K562 (cell line): ENCODE measurements around the gene RPS23. TPM values are rescaled to one million over a fixed set of nuclear protein-coding genes. Genes with fewer than 3 reads are reported as not detected.

Experiments used
- ARHGAP35 ChIP-seq: fragments of 450-650 bp; IDR thresholded peaks from 2 replicates; pipeline ENCODE4 v1.6.1; 2018; ENCODE audit not compliant: partially characterized antibody
- ERF ChIP-seq: fragments of 450-650 bp; formaldehyde crosslinking; IDR thresholded peaks from 2 replicates; pipeline ENCODE4 v1.4.0; 2020; ENCODE audit warnings: mild to moderate bottlenecking, mixed read lengths
- GATAD2B ChIP-seq: fragments of 450-650 bp; IDR thresholded peaks from 2 replicates; pipeline ENCODE4 v1.6.1; 2017; ENCODE audit warnings: mild to moderate bottlenecking, borderline replicate concordance
- KLF10 ChIP-seq: fragments of 250-450 bp; sonication (Bioruptor Pico); IDR thresholded peaks from 2 replicates; pipeline ENCODE4 v1.6.1; 2021; ENCODE audit warnings: matching md5 sums
- MTA1 ChIP-seq: fragments of 450-650 bp; IDR thresholded peaks from 2 replicates; pipeline ENCODE4 v1.6.1; 2017; ENCODE audit warnings: borderline replicate concordance
- MTF1 ChIP-seq: fragments of 250-450 bp; sonication (Bioruptor Pico); IDR thresholded peaks from 2 replicates; pipeline ENCODE4 v1.9.0; 2021; ENCODE audit warnings: moderate library complexity, mild to moderate bottlenecking, inconsistent platforms, borderline replicate concordance
- NFE2 ChIP-seq: IDR thresholded peaks from 2 replicates; pipeline ENCODE4 v1.6.1; 2014; ENCODE audit warnings: antibody characterized with exemption, low read depth
- PCBP1 ChIP-seq: fragments of 200-400 bp; formaldehyde crosslinking; IDR thresholded peaks from 2 replicates; pipeline ENCODE4 v1.6.1; 2018; ENCODE audit warnings: mild to moderate bottlenecking, low read depth, low read length; ENCODE audit not compliant: poor library complexity, severe bottlenecking
- PHTF2 ChIP-seq: fragments of 250-450 bp; sonication (Bioruptor Pico); IDR thresholded peaks from 2 replicates; pipeline ENCODE4 v1.5.0; 2021; ENCODE audit warnings: mild to moderate bottlenecking
- POLR2AphosphoS5 ChIP-seq: IDR thresholded peaks from 2 replicates; pipeline ENCODE4 v1.6.1; 2011; ENCODE audit warnings: mild to moderate bottlenecking, low read depth, low read length, moderate library complexity; ENCODE audit not compliant: control insufficient read depth, insufficient read depth
- POLR2G ChIP-seq: fragments of 200-400 bp; formaldehyde crosslinking; IDR thresholded peaks from 2 replicates; pipeline ENCODE4 v1.6.1; 2017; ENCODE audit warnings: low read depth, mild to moderate bottlenecking, antibody characterized with exemption, low read length, moderate library complexity
- PREB ChIP-seq: sonication (generic); formaldehyde crosslinking; IDR thresholded peaks from 2 replicates; pipeline ENCODE4 v1.8.1; 2023; ENCODE audit warnings: mild to moderate bottlenecking, missing genetic modification reagents
- PRMT5 ChIP-seq: sonication (generic); formaldehyde crosslinking; IDR thresholded peaks from 2 replicates; pipeline ENCODE4 v1.5.0; 2020; ENCODE audit warnings: missing genetic modification reagents
- RAD21 ChIP-seq, 2 experiments: fragments of 250-450 bp in 1 of 2; fragments of 450-650 bp in 1 of 2; sonication (Bioruptor Pico) in 1 of 2; formaldehyde crosslinking in 1 of 2; IDR thresholded peaks in 1 of 2; conservative IDR thresholded peaks in 1 of 2; 2 replicates each; pipeline versions ENCODE4 v1.4.0 to v1.8.0; 2020 to 2022; ENCODE audit warnings: mild to moderate bottlenecking in 2 of 2, moderate library complexity in 1 of 2
- RBBP5 ChIP-seq: fragments of 200-600 bp; sonication (generic); IDR thresholded peaks from 2 replicates; pipeline ENCODE4 v1.6.1; 2012; ENCODE audit warnings: borderline replicate concordance, mild to moderate bottlenecking, low read length, control low read depth, inconsistent platforms; ENCODE audit not compliant: insufficient read depth, poor library complexity, severe bottlenecking
- SIRT6 ChIP-seq: IDR thresholded peaks from one replicate; pipeline ENCODE4 v1.6.1; 2012; ENCODE audit warnings: low read depth, mild to moderate bottlenecking, control low read depth, inconsistent platforms, low read length, moderate library complexity
- SNRNP70 ChIP-seq: fragments of 200-400 bp; formaldehyde crosslinking; optimal IDR thresholded peaks from 2 replicates; pipeline ENCODE3; 2017; ENCODE audit warnings: low read depth, low read length
- SOX6 ChIP-seq: fragments of 450-650 bp; IDR thresholded peaks from 2 replicates; pipeline ENCODE4 v1.6.1; 2014; ENCODE audit warnings: mild to moderate bottlenecking
- TAF15 ChIP-seq: fragments of 200-400 bp; formaldehyde crosslinking; IDR thresholded peaks from 2 replicates; pipeline ENCODE4 v1.6.1; 2017; ENCODE audit warnings: mild to moderate bottlenecking, low read depth, low read length, moderate library complexity
- TAF9B ChIP-seq: fragments of 450-650 bp; IDR thresholded peaks from 2 replicates; pipeline ENCODE4 v1.6.1; 2018; ENCODE audit warnings: mild to moderate bottlenecking; ENCODE audit not compliant: partially characterized antibody
- U2AF2 ChIP-seq: fragments of 200-400 bp; formaldehyde crosslinking; optimal IDR thresholded peaks from 2 replicates; pipeline ENCODE3; 2017; ENCODE audit warnings: low read depth, mild to moderate bottlenecking, low read length
- ZBED1 ChIP-seq: IDR thresholded peaks from 2 replicates; pipeline ENCODE4 v1.6.1; 2014
- ZBTB9 ChIP-seq: fragments of 450-650 bp; formaldehyde crosslinking; IDR thresholded peaks from 2 replicates; pipeline ENCODE4 v1.4.0; 2020; ENCODE audit warnings: mild to moderate bottlenecking, moderate library complexity
- ZNF124 ChIP-seq: sonication (generic); formaldehyde crosslinking; IDR thresholded peaks from 2 replicates; pipeline ENCODE4 v1.8.1; 2022; ENCODE audit warnings: missing genetic modification reagents
- ZNF24 ChIP-seq: fragments of 450-650 bp; IDR thresholded peaks from 2 replicates; pipeline ENCODE4 v1.6.1; 2016
- ZNF384 ChIP-seq: IDR thresholded peaks from 2 replicates; pipeline ENCODE4 v1.6.1; 2012; ENCODE audit warnings: low read depth, low read length, improper control_type of control experiment
- ZNF41 ChIP-seq: fragments of 250-450 bp; sonication (Bioruptor Pico); conservative IDR thresholded peaks from 2 replicates; pipeline ENCODE4 v1.4.0; 2020; ENCODE audit warnings: mild to moderate bottlenecking
- ZNF75A ChIP-seq: fragments of 450-650 bp; formaldehyde crosslinking; IDR thresholded peaks from 2 replicates; pipeline ENCODE4 v1.4.0; 2020; ENCODE audit warnings: mild to moderate bottlenecking
- ZNF77 ChIP-seq: fragments of 250-450 bp; sonication (Bioruptor Pico); IDR thresholded peaks from 2 replicates; pipeline ENCODE4 v1.5.0; 2020
- ZNF780A ChIP-seq: fragments of 250-450 bp; sonication (Bioruptor Pico); IDR thresholded peaks from 2 replicates; pipeline ENCODE4 v1.5.0; 2021; ENCODE audit warnings: mild to moderate bottlenecking
- polyA plus RNA-seq, 8 experiments: library from polyadenylated mRNA; depleted of rRNA in 4 of 8; stranded (reverse) in 5 of 8; unstranded in 3 of 8; fragments of >200 nt; fragmentation: Nextera tagmentation in 2 of 8; fragmentation: Illumina TruSeq in 1 of 8; extraction: Ambion mirVana in 2 of 8; extraction: Trizol in 1 of 8; gene quantifications; 2 replicates each; pipeline versions ENCODE4 v1.2.1 to v1.2.3, GENCODE V29; 2011 to 2014; ENCODE audit warnings: inconsistent platforms in 1 of 8, missing spikeins in 1 of 8
- total RNA-seq, 7 experiments: library from RNA; depleted of rRNA in 6 of 7; stranded (reverse); fragments of >200 nt in 6 of 7; fragmentation: Illumina TruSeq in 2 of 7; extraction: Trizol in 2 of 7; gene quantifications; 2 replicates each; pipeline versions ENCODE4 v1.2.1 to v1.2.3, GENCODE V29; 2011 to 2021; ENCODE audit warnings: low replicate concordance in 1 of 7

The RPS23 gene
- total and polyA plus RNA-seq, 9 of the 15 experiments (the other 6 are each of a cell fraction or from before 2014, with no cell fraction given), result 3,252 to 10,689 (median 6,302) TPM

DNA sequence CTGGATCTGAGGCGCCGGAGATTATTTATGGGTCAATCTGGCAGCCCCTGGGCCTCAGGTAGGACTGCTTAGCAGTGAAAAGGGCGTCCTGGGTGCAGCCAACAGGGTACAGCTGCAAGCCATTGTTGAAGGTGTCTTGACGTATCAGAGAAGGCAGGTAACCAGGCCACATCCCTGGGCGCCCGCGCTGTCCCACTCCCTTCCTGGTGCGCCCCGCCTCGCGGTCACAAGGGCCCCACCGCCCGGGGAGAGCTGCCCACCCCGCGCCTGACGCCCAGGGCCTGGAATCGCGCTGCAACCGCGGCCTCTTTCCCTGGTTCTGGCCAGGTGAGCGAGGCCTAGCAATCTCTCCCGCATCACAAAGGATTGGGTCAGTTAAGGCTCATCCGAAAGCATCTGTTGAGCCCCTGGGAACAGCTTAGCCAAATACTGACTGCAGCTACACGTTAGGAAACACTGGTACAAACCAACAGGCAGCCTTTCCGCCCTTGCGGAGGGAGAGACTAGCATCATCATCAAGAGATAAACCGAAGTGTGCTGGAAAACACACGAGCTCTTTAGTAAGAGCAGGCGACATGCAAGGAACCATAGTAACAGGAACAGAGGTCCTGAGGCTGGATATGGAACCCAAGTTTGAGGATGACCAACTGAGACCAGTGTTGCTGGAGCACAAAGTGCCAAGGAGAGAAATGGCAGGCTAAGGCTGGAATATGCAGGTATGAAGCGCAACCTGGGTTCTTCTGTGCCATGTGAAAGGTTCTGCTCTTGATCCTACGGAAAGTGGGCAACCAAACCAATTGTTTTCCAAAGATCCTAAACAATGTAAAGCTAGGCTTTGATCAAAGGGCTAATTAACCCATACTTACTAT is 3.6 kb downstream of the RPS23 start (continued):
- no peak for TF ChIP-seq RBBP5
- peak; percentile 81 for TF ChIP-seq ERF (CRISPR knock-in tag)
- no peak for TF ChIP-seq PCBP1
- peak; percentile 90 for TF ChIP-seq POLR2G
- TF ChIP-seq ZNF41 (CRISPR knock-in tag), result no peak
- TF ChIP-seq KLF10 (CRISPR knock-in tag), result peak; percentile 79; the same call in 1 of the 2 replicates
- TF ChIP-seq MTF1 (CRISPR knock-in tag), result no peak
- TF ChIP-seq TAF15, result 0 out of 2 replicates have a peak, but pooled peaks have one; percentile 76
- TF ChIP-seq ZBTB9 (CRISPR knock-in tag), result no peak
- no peak for TF ChIP-seq PHTF2 (CRISPR knock-in tag)
- no peak for TF ChIP-seq TAF9B
- no peak for TF ChIP-seq SOX6
- peak; percentile 53 for TF ChIP-seq SIRT6
- TF ChIP-seq MTA1, result no peak
- TF ChIP-seq NFE2, result no peak
- TF ChIP-seq ZNF384, result no peak
- TF ChIP-seq ZNF124 (CRISPR knock-in tag), result no peak
- TF ChIP-seq ZNF77, result no peak
- no peak for TF ChIP-seq PREB (CRISPR knock-in tag)
- no peak for TF ChIP-seq ZNF780A (CRISPR knock-in tag)
- no peak for TF ChIP-seq ZNF75A (CRISPR knock-in tag)
- TF ChIP-seq ZBED1, result peak; percentile 41; the same call in 1 of the 2 replicates
- no peak for TF ChIP-seq ZNF24
- peak; percentile 72 for TF ChIP-seq SNRNP70
- no peak for TF ChIP-seq U2AF2
- TF ChIP-seq GATAD2B, result no peak; the same call in 1 of the 2 replicates
- TF ChIP-seq POLR2AphosphoS5, result peak; percentile 75
- no peak for TF ChIP-seq PRMT5
- TF ChIP-seq RAD21 (CRISPR knock-in tag; conservative IDR thresholded peaks at IDR 0.05 in 1 of 2, IDR thresholded peaks at IDR 0.05 in 1 of 2), result no peak
- TF ChIP-seq ARHGAP35, result no peak
